ENCODE data around the gene CEBPE.
A peak's percentile ranks its signal among the peaks of the same experiment; 100 is the strongest.
"Not testable (repeated sequence)": the region's sequence is repeated elsewhere in the genome, so short reads cannot be mapped to it uniquely, and the experiment has no call there.

The CEBPE gene

GRCh38 chr14:23120541-23121251 lies 1.6 kb upstream of the CEBPE start:
- DNase-seq: peak; percentile 83 to 86

GRCh38 chr14:23119363-23120327 lies 590 bp upstream of the CEBPE start:
- peak; percentile 34 to 38 for DNase-seq

DNA sequence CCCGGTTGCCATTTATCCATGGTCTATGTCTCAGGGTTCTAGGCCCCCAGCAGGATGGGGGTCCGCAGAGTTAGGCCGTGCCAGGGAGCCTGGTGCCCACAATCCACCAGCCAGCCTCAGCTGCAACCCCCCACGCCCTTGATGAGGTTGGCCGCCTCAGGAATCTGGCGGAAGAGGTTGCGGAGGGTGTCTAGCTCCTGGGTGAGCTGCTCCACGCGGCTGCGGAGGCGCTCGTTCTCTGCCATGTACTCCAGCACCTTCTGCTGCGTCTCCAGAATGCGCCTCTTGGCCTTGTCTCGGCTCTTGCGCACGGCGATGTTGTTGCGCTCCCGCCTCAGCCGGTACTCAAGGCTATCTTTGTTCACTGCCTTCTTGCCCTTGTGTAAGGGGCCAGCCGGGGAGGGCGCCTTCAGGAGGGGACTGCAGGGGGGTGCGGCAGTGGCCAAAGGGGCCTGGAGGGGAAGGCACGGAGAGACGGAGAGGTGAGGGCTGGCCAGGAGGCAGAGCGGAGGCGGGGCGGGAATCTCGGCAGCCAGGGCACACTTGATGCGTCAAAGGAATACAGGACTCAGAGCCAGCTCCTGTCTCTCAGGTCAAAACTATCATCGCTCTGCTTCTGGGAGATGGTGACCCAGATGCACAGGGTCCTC lies 1.6 kb downstream of the CEBPE start:
- no peak for DNase-seq

- no peak for DNase-seq
These were observed 3.1 kb downstream of the CEBPE start for GRCh38 chr14:23115918-23116317.

- DNase-seq: no peak
These were observed 3.9 kb downstream of the CEBPE start for GRCh38 chr14:23115039-23115731.

DNA sequence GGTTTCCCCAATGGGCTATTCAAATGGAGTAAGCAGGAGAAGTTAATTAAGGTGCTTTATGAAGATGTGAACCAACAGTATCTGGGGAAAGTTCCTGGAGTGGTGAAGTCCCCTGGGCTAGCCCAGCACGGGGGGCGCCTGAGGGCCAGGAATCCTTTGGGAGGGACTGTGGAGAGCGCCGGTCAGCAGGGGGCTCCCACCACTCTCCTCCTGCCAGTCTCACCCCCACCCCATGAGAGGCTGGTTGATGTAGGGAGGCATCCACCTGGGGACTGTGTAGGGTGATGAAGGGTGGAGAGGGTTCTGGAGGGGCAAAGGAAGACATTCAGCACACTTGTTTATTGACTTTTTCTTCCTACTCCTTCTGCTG lies 4.4 kb downstream of the CEBPE start:
- no peak for DNase-seq

DNA sequence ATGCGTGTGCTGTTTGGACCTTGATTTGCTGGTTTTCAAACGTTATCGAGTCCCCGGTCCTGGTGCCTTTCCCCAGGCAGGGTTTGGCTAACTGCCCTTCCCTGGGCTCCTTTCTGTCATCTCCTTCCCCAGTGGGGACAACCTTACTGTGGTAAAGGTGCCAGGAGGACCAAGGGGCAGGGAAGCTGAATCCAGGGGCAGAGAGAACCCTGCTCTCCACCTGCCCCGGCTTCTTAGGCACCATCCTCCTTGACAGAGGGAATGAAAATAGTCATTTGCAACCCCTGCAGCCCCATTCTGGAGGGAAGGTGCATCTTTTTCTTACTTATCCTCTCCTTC lies 5.0 kb downstream of the CEBPE start:
- no peak for DNase-seq

- DNase-seq: no peak
These were observed 5.5 kb downstream of the CEBPE start for GRCh38 chr14:23113431-23114119.

DNA sequence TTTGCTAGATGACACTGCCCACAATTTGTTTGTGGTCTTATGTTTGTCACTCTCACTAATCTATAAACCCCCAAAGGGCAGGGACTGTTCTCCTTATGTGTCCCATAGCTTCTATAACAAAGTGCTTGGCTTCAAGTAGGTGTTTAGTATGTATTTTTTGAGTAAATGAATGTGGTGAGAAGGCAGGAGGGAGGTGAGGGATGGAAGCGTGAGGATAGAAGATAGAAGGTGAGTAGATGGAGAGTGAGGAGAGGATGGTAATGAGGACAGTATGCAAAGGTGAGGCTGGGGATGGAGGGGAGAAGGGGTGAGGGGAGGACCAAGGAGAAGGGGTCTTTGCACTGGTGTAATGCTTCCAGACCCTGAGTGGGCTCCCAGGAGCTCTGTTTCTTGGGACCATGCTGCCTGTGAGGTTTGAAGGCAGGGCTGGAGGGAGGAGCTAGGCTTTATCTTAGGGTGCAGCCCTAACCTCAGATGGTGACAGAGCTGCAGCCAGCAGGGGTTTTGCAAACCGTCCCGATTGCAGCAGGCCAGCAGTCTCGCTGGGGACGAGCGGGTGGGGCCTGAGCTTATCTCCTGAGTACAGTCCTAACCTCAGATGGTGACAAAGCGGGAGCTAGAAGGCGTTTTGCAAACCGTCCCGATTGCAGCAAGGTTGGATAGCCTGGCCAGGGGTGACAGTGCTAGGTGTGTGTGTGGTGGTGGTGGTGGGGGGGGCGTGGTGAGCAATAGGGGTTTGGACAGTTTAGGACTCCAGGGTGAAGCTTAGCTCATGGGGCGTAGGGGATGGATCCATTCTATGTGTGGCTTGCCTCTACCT lies 6.5 kb downstream of the CEBPE start:
- peak in 1 of 2 donors; percentile 12 for DNase-seq

GRCh38 chr14:23110579-23111365 lies 8.3 kb downstream of the CEBPE start:
- no peak for DNase-seq

DNA sequence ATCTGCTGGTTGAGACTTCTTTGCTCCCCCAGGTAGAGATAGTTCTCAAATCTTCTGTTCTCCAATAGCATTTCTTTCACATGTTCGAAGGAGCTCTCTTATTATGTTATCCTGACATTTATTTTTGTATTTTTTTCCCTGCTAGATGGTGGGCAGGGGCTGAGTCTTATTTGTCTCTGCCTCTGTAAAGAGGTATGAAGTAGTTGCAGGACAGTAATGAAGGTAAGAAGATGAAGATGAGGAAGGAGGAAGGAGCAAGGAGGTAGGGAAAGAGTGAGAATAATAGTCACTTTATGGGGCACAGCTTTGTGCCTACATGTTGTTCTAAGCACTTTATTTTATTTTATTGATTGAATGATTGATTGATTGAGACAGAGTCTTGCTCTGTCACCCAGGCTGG lies 9.3 kb downstream of the CEBPE start:
- no peak for DNase-seq

GRCh38 chr14:23108169-23108568 lies 10.9 kb downstream of the CEBPE start:
- not testable (repeated sequence) for DNase-seq

DNA sequence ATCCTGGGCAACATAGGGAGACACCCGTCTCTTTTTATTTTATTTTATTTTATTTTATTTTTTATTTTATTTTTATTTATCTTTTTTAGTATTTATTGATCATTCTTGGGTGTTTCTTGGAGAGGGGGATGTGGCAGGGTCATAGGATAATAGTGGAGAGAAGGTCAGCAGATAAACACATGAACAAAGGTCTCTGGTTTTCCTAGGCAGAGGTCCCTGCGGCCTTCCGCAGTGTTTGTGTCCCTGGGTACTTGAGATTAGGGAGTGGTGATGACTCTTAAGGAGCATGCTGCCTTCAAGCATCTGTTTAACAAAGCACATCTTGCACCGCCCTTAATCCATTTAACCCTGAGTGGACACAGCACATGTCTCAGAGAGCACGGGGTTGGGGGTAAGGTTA lies 11.4 kb downstream of the CEBPE start:
- DNase-seq: not testable (repeated sequence)

DNA sequence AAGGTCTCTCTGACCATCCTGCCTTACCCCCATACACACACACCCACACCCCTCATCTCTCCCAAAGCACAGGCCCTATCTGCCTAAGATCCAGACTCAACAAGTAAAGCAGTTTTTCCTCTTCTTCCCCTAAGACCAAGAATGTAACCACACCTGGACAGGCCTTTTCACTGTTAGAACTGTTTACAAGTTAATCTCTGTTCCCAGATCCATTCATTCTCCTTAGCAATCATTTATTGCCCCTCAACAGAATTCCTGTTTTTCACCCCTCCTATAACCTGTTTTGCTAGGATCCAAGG lies 12.4 kb downstream of the CEBPE start:
- DNase-seq: no peak

- no peak for DNase-seq
These were observed 13.7 kb downstream of the CEBPE start for GRCh38 chr14:23105348-23105824.

DNA sequence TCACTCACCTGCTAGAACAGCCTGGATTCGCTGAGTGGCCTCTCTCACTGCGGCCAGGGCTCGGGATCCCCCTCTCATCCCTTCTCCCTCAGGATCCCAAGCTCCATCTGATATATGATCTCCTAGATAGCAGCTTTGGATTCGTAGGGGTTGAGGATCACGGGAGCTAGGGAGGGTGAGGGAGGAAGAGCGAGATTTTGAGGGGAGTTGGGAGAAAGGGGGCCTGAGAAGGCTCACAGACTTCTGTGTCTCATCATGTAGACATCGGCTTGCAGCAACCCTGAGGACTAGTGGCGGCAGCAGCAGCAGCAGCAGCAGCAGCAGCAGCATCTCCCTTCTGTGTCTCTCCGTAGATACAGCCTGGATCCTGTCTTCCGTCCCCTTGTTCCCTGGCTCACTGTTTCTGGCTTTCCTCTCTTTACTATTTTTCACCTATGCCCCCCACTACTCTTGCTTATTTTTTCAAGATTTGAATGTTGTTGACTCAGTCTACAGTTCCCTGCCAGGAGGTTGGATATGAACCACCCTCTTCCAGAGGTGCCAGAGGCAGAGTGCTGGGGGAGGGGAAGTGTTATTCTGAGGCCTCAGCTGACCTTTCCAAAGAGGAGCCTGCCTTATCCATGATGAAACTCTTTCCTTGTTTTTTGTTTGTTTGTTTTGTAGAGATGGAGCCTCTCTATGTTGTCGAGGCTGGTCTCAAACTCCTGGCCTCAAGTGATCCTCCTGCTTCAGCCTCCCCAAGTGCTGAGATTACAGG lies 14.3 kb downstream of the CEBPE start, which contains the start of gene CIROP:
TSS of gene CIROP (minus strand) at position 399 of the 757 bp plus-strand sequence. CDS start at position 330, 69 bp downstream.
- DNase-seq: no peak

GRCh38 chr14:23104070-23104590 lies 14.9 kb downstream of the CEBPE start:
- DNase-seq: no peak

DNA sequence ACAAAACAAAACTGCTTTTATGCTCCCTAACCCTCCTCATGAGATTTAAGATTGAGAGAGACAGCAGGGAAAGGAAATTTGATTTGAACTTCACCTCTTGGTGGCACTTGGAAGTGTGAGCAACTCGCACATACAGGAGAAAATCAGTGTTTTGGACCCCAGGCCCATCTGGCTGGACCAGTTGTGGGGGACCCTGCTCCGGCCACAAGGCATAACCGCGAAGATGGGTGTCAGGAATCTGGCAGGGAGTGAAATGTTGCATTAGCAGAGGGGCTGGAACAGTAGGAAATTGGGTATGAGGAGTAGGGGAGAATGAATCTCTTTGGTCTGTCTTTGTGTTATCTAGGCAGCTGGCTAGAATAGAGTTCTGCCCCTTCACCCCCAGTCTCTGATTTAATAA lies 15.5 kb downstream of the CEBPE start:
- DNase-seq: no peak

DNA sequence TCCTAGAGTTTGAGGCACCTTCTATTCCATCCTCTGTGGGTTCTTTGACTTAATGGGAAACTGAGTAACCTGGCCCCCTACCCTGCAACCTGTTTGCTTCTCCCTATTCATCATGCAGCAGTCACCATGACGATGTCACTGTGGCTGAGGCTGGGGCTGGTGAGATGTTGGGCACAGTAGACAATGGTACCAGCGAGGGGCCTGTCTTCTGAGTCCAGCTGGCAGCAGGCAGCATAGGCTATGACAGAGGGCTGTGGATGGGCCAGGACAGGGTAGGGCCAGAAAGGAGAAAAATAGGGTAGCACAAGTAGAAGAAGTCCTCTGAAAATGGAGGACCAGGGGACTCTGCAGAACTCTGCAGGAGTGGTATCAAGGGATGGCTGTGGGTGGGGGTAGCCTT lies 16.3 kb downstream of the CEBPE start:
- no peak for DNase-seq

Measured in CD4-positive, alpha-beta T cell treated with Interferon alpha-2 for 1 hour (primary cell).